Endothelial cell of umbilical vein (primary cell): ENCODE results near the gene RIOK3. TPM values are rescaled to one million over a fixed set of nuclear protein-coding genes. Genes with fewer than 3 reads are reported as not detected.

Experiments
- BruUV-seq: library from RNA; stranded (reverse); fragments of 400-500 nt; replicated peaks from 2 replicates; lab custom pipeline; 2021; lab: Mats Ljungman, UMichigan
- CTCF ChIA-PET: fragments of 300-600, 350-600 bp; sonication (Branson Sonifier 250); formaldehyde crosslinking; loops from one replicate; lab custom pipeline; 2021; ENCODE audit warnings: antibody characterized with exemption, inconsistent platforms; lab: Charles Lee
- POLR2A ChIA-PET: fragments of 300-600, 350-600 bp; sonication (Branson Sonifier 250); formaldehyde crosslinking; loops from one replicate; lab custom pipeline; 2021; ENCODE audit warnings: antibody characterized with exemption, inconsistent platforms; lab: Charles Lee
- DNase-seq: peaks from one replicate; pipeline ENCODE4 v3.0.0-alpha.2; 2011; ENCODE audit warnings: low read depth, low spot score
- FAIRE-seq: peaks from 2 replicates; lab custom pipeline; 2011; peaks lifted over from hg19 to GRCh38; lab: Jason Lieb, UNC
- H2AFZ ChIP-seq: 2 replicates; pipeline ENCODE4 v1.6.0; 2012; ENCODE audit warnings: low read depth, low read length, control low read depth, inconsistent platforms
- H3K27ac ChIP-seq: 2 replicates; pipeline ENCODE4 v1.5.1; 2011; ENCODE audit warnings: low read depth, mild to moderate bottlenecking, control low read depth, low read length, moderate library complexity; ENCODE audit not compliant: insufficient read depth
- H3K27me3 ChIP-seq, 2 experiments: 2 replicates each; pipeline versions ENCODE4 v1.6.0 to v1.6.1; 2011; ENCODE audit warnings: low read length in 2 of 2, mixed read lengths in 1 of 2; ENCODE audit not compliant: control insufficient read depth in 2 of 2, insufficient read depth in 2 of 2
- H3K36me3 ChIP-seq, 2 experiments: 2 replicates in 1 of 2; 3 replicates in 1 of 2; pipeline ENCODE4 v1.5.1; 2011; ENCODE audit warnings: low read length in 2 of 2, mild to moderate bottlenecking in 1 of 2, moderate library complexity in 1 of 2; ENCODE audit not compliant: control insufficient read depth in 2 of 2, insufficient read depth in 2 of 2; ENCODE audit errors: extremely low read depth in 1 of 2
- H3K4me1 ChIP-seq: 3 replicates; pipeline ENCODE4 v1.5.1; 2011; ENCODE audit warnings: mild to moderate bottlenecking, low read length; ENCODE audit not compliant: control insufficient read depth, insufficient read depth; ENCODE audit errors: extremely low read depth
- H3K4me2 ChIP-seq: 2 replicates; pipeline ENCODE4 v1.6.1; 2011; ENCODE audit warnings: low read length, control low read depth, mixed read lengths; ENCODE audit not compliant: insufficient read depth
- H3K4me3 ChIP-seq, 3 experiments: fragments of 200-600 bp in 1 of 3; sonication (generic), shearing (Covaris generic) in 1 of 3; replicated peaks in 1 of 3; 2 replicates each; pipeline ENCODE4 v1.5.1; 2011 to 2016; ENCODE audit warnings: control low read depth in 3 of 3, low read length in 3 of 3, mild to moderate bottlenecking in 2 of 3, inconsistent platforms in 1 of 3, low read depth in 1 of 3, moderate library complexity in 1 of 3; ENCODE audit not compliant: insufficient read depth in 1 of 3
- H3K79me2 ChIP-seq: 2 replicates; pipeline ENCODE4 v1.6.0; 2012; ENCODE audit warnings: low read length, inconsistent platforms; ENCODE audit not compliant: control insufficient read depth, insufficient read depth
- H3K9ac ChIP-seq: replicated peaks from 2 replicates; pipeline ENCODE3; 2011; ENCODE audit warnings: low read length, control low read depth; ENCODE audit not compliant: insufficient read depth; ENCODE audit errors: extremely low read depth
- H3K9me1 ChIP-seq: replicated peaks from 3 replicates; pipeline ENCODE4 v1.6.0; 2011; ENCODE audit warnings: mild to moderate bottlenecking, low read length; ENCODE audit not compliant: control insufficient read depth, insufficient read depth; ENCODE audit errors: extremely low read depth
- H3K9me3 ChIP-seq: replicated peaks from 2 replicates; pipeline ENCODE4 v1.5.1; 2012; ENCODE audit warnings: low read length, inconsistent platforms; ENCODE audit not compliant: control insufficient read depth, insufficient read depth
- H4K20me1 ChIP-seq: replicated peaks from 2 replicates; pipeline ENCODE3; 2011; ENCODE audit warnings: mild to moderate bottlenecking, low read length; ENCODE audit not compliant: control insufficient read depth, insufficient read depth; ENCODE audit errors: extremely low read depth
- EZH2 ChIP-seq: IDR thresholded peaks from 2 replicates; pipeline ENCODE4 v1.6.1; 2012; ENCODE audit warnings: borderline replicate concordance, low read depth, mild to moderate bottlenecking, moderate library complexity, low read length, inconsistent platforms; ENCODE audit not compliant: severe bottlenecking
- FOS ChIP-seq: IDR thresholded peaks from 2 replicates; pipeline ENCODE4 v1.6.1; 2011; ENCODE audit warnings: mild to moderate bottlenecking, low read length, moderate library complexity, borderline replicate concordance; ENCODE audit not compliant: insufficient read depth
- GATA2 ChIP-seq: IDR thresholded peaks from 2 replicates; pipeline ENCODE4 v1.7.0; 2011; ENCODE audit warnings: low read depth, mild to moderate bottlenecking, moderate library complexity, mixed read lengths, low read length; ENCODE audit not compliant: insufficient read length, insufficient read depth
- JUN ChIP-seq: IDR thresholded peaks from 2 replicates; pipeline ENCODE4 v1.6.1; 2011; ENCODE audit warnings: borderline replicate concordance, low read depth; ENCODE audit not compliant: insufficient read length, insufficient read depth
- MYC ChIP-seq: IDR thresholded peaks from one replicate; pipeline ENCODE4 v1.6.1; 2011; ENCODE audit warnings: mild to moderate bottlenecking, low read depth, low read length
- POLR2A ChIP-seq: IDR thresholded peaks from 2 replicates; pipeline ENCODE4 v1.6.1; 2012; ENCODE audit warnings: low read depth, mild to moderate bottlenecking, control low read depth, low read length
- POLR2AphosphoS5 ChIP-seq: IDR thresholded peaks from 2 replicates; pipeline ENCODE4 v1.6.1; 2012; ENCODE audit warnings: low read depth, mild to moderate bottlenecking, control low read depth, low read length, moderate library complexity; ENCODE audit not compliant: insufficient read depth
- dilution Hi-C: fragments of 300-500 bp; cut with MboI; formaldehyde crosslinking; loops from one replicate; pipeline ENCODE4 v1.15.0; 2019; ENCODE audit warnings: low sequenced_read_pairs; ENCODE audit not compliant: extremely low pct_ligation_motif_present
- intact Hi-C: fragments of 100-400 bp; cut with micrococcal nuclease; formaldehyde crosslinking; loops from one replicate; pipeline ENCODE4 v1.10.0; 2022
- polyA plus RNA-seq, 4 experiments: library from polyadenylated mRNA; depleted of rRNA in 3 of 4; stranded (reverse) in 3 of 4; unstranded in 1 of 4; fragments of >200 nt; gene quantifications; 2 replicates each; pipeline versions ENCODE4 v1.2.1 to v1.2.3, GENCODE V29; 2011 to 2012; ENCODE audit warnings: missing spikeins in 1 of 4
- total RNA-seq: library from RNA; stranded (reverse); gene quantifications from 2 replicates; pipeline ENCODE4 v1.2.3, GENCODE V29; 2021
- TF ChIP-seq, protein P1 (sequence below), 2 donors: IDR thresholded peaks; 1 replicate in 1 of 2; 2 replicates in 1 of 2; pipeline ENCODE4 v1.5.1; 2011; ENCODE audit warnings: low read length in 2 of 2, mild to moderate bottlenecking in 2 of 2, moderate library complexity in 2 of 2, control low read depth in 1 of 2, inconsistent platforms in 1 of 2, low read depth in 1 of 2; ENCODE audit not compliant: insufficient read depth in 1 of 2; ENCODE audit errors: extremely low read depth in 1 of 2

Gene RIOK3
- total and polyA plus RNA-seq, 2 donors (not counting 3 experiments of a cell fraction or from before 2014, with no cell fraction given): 14.8 to 50.7 TPM

DNA sequence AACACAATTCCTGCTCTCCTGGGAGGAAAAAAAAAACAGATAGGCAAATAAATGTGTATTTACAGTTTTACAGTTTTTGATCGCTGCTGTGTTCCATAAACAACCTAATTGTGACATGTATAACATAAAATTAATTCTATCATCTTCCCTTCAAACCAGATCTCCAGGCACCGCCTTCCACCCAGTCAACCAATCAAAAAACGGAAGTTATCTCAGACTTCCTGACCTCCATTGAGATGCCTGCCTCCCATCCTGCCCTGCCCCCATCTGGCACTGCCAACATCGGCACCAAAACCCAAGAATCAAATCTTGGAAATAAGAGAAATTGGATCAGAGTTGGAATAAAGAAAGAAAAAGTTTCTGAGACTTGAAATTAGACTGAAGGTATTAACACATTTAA is 3.1 kb upstream of the RIOK3 start:
- Histone ChIP-seq H3K9me3 (no peaks in the 10 kb centered on the region), H3K4me1 (peaks cover 14% of the 10 kb centered on the region), H3K4me2 (no peak overlapping the region), H3K4me3 (no peak overlapping the region), H4K20me1 (no peaks in the 10 kb centered on the region), H3K79me2 (peaks cover 19% of the 10 kb centered on the region), H3K36me3 (no peaks in the 10 kb centered on the region), H2AFZ (no peak overlapping the region), H3K27ac (no peak overlapping the region), H3K9ac (no peak overlapping the region), H3K27me3 (peaks cover 0 to 9% of the 10 kb centered on the region in 2 experiments), H3K9me1 (no peaks in the 10 kb centered on the region)
- no TSS peak for BruUV-seq
- POLR2A ChIA-PET: no interaction called here
- FAIRE-seq (no peak), DNase-seq (no peak)
- CTCF ChIA-PET: no interaction called here
- dilution Hi-C loops: no loop called here
- TF ChIP-seq POLR2A (no peak), FOS (no peak), GATA2 (no peak), JUN (no peak), EZH2 (no peak), MYC (no peak), POLR2AphosphoS5 (no peak)
- TF ChIP-seq, protein P1, sequence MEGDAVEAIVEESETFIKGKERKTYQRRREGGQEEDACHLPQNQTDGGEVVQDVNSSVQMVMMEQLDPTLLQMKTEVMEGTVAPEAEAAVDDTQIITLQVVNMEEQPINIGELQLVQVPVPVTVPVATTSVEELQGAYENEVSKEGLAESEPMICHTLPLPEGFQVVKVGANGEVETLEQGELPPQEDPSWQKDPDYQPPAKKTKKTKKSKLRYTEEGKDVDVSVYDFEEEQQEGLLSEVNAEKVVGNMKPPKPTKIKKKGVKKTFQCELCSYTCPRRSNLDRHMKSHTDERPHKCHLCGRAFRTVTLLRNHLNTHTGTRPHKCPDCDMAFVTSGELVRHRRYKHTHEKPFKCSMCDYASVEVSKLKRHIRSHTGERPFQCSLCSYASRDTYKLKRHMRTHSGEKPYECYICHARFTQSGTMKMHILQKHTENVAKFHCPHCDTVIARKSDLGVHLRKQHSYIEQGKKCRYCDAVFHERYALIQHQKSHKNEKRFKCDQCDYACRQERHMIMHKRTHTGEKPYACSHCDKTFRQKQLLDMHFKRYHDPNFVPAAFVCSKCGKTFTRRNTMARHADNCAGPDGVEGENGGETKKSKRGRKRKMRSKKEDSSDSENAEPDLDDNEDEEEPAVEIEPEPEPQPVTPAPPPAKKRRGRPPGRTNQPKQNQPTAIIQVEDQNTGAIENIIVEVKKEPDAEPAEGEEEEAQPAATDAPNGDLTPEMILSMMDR (IDR thresholded peaks at IDR 0.05; ENCODE audit: extremely low read depth in 1 of 2, insufficient read depth in 1 of 2, low read depth in 1 of 2, low read length in 2 of 2): no peak
- intact Hi-C loops: loop anchor here (5.0 kb wide), 1 partner anchor 313 kb away; the partner anchor contains the start of gene CABLES1
